Breast epithelium (tissue), 3 donors: ENCODE data around the gene IMPG1.

Experiments
- POLR2A ChIP-seq: fragments of 450-650 bp; IDR thresholded peaks from one replicate; pipeline ENCODE4 v1.6.1; 2016; ENCODE audit warnings: antibody characterized with exemption, mild to moderate bottlenecking, moderate library complexity
- POLR2AphosphoS5 ChIP-seq, 3 donors: sonication (generic); formaldehyde crosslinking; IDR thresholded peaks; one replicate each; pipeline ENCODE4 v1.6.1; 2017; ENCODE audit warnings: antibody characterized with exemption in 3 of 3
- TF ChIP-seq, protein P1 (sequence below), 3 donors: fragments of 450-650 bp; IDR thresholded peaks; one replicate each; pipeline ENCODE4 v1.5.1; 2016 to 2017; ENCODE audit warnings: antibody characterized with exemption in 3 of 3, mild to moderate bottlenecking in 3 of 3, moderate library complexity in 3 of 3

DNA sequence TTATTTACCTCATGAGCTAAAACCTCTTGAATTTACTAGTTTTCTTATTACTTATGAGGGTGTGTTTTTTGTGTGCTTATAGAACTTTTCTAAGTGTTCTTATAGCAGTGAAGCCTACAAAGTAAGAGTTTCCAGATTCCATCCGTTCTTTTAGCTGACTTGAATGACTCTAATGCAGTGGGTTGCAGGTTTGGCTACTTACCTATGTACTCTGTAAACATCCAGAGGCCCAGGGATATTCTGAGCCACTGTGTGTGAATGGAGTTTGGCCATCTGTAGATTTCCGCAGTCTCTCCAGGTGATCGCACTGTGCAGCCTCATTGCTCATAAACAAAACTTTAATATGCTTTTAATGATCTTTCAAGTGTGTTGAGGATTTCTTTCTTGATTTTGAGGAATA, 165.6 kb downstream of the IMPG1 start:
- TF ChIP-seq, protein P1, sequence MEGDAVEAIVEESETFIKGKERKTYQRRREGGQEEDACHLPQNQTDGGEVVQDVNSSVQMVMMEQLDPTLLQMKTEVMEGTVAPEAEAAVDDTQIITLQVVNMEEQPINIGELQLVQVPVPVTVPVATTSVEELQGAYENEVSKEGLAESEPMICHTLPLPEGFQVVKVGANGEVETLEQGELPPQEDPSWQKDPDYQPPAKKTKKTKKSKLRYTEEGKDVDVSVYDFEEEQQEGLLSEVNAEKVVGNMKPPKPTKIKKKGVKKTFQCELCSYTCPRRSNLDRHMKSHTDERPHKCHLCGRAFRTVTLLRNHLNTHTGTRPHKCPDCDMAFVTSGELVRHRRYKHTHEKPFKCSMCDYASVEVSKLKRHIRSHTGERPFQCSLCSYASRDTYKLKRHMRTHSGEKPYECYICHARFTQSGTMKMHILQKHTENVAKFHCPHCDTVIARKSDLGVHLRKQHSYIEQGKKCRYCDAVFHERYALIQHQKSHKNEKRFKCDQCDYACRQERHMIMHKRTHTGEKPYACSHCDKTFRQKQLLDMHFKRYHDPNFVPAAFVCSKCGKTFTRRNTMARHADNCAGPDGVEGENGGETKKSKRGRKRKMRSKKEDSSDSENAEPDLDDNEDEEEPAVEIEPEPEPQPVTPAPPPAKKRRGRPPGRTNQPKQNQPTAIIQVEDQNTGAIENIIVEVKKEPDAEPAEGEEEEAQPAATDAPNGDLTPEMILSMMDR (IDR thresholded peaks at IDR 0.05): no peak
- TF ChIP-seq POLR2A (no peak), POLR2AphosphoS5 (IDR thresholded peaks at IDR 0.05) (no peak)
